Adrenal gland (tissue), 5 donors: ENCODE results near the gene SNF8.

ENCODE experiments used
- POLR2A ChIP-seq, 2 donors: fragments of 450-650 bp; IDR thresholded peaks; one replicate each; pipeline ENCODE4 v1.6.1; 2017; ENCODE audit warnings: antibody characterized with exemption in 2 of 2, mild to moderate bottlenecking in 2 of 2, moderate library complexity in 1 of 2
- TF ChIP-seq, protein P1 (sequence below), 6 experiments: fragments of 450-650 bp in 4 of 6; fragments of 200-600 bp in 2 of 6; sonication (generic) in 1 of 6; IDR thresholded peaks; 1 replicate in 5 of 6; 2 replicates in 1 of 6; pipeline versions ENCODE4 v1.5.1 to v1.8.0; 2016 to 2021; ENCODE audit warnings: antibody characterized with exemption in 6 of 6, mild to moderate bottlenecking in 2 of 6, moderate library complexity in 1 of 6
- donor health status: DM: no; HTN: no; CAD: no.

DNA sequence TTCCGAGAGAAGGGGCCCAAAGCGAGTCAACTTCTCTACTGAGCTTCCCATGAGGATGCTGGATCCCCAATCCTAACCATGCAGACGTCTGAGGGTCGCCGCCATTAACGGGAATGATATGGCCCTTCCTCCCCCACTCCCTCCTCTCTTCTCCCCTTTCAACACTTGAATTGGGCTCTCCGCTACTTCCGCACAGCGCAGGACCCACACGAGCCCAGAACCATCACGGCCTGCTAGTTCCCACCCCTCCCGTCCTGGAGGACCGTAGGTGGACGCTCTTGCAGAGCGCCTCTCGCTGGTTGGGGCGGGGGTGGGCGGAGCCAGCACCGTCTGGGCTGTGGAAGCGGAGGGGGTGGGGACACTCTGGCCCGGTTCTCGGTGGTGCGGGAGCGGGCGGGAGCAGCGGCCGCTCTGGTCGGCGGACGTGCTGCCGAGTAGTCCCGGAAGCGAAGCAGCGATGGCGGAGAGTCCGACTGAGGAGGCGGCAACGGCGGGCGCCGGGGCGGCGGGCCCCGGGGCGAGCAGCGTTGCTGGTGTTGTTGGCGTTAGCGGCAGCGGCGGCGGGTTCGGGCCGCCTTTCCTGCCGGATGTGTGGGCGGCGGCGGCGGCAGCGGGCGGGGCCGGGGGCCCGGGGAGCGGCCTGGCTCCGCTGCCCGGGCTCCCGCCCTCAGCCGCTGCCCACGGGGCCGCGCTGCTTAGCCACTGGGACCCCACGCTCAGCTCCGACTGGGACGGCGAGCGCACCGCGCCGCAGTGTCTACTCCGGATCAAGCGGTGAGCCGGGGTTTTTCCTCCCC, 36.4 kb downstream of the SNF8 start, which contains the start of gene UBE2Z:
- TF ChIP-seq, protein P1, sequence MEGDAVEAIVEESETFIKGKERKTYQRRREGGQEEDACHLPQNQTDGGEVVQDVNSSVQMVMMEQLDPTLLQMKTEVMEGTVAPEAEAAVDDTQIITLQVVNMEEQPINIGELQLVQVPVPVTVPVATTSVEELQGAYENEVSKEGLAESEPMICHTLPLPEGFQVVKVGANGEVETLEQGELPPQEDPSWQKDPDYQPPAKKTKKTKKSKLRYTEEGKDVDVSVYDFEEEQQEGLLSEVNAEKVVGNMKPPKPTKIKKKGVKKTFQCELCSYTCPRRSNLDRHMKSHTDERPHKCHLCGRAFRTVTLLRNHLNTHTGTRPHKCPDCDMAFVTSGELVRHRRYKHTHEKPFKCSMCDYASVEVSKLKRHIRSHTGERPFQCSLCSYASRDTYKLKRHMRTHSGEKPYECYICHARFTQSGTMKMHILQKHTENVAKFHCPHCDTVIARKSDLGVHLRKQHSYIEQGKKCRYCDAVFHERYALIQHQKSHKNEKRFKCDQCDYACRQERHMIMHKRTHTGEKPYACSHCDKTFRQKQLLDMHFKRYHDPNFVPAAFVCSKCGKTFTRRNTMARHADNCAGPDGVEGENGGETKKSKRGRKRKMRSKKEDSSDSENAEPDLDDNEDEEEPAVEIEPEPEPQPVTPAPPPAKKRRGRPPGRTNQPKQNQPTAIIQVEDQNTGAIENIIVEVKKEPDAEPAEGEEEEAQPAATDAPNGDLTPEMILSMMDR (IDR thresholded peaks at IDR 0.05): no peak
- peak; percentile 80 to 92 for TF ChIP-seq POLR2A (IDR thresholded peaks at IDR 0.05)
